HG02943 (cell line): ENCODE data around the gene ADAMTS6.

Source experiments
- ATAC-seq: cut with Tn5 transposase; IDR thresholded peaks from one replicate; pipeline ENCODE4 v1.9.1; 2021; ENCODE audit warnings: mild to moderate bottlenecking, low read depth, moderate library complexity; ENCODE audit not compliant: unreplicated experiment

Gene ADAMTS6

GRCh38 chr5:65475895-65476294, 5.8 kb downstream of the ADAMTS6 start:
- ATAC-seq = no peak

DNA sequence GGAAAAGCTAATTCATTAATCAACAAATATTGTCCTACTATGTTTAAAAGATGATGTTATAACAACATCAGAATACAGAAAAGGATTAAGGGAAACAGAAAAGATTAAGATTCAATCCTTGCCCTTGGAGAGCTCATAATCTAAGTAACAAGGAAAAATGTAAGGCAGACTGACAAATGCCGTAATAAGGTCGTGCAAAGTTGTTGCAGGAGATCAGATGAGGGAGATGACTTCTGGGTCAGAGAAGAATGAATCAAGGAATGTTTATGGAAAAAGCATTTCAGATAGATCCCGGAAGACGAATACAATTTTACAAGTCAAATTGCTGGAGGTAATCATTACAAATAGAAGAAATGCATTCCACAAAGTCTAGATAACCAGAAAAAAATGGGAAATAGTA, 6.4 kb downstream of the ADAMTS6 start:
- no peak for ATAC-seq

GRCh38 chr5:65474130-65474711, 7.5 kb downstream of the ADAMTS6 start:
- ATAC-seq = no peak

GRCh38 chr5:65468633-65469032, 13.1 kb downstream of the ADAMTS6 start:
- no peak for ATAC-seq

GRCh38 chr5:65462139-65462705, 19.5 kb downstream of the ADAMTS6 start:
- no peak for ATAC-seq

DNA sequence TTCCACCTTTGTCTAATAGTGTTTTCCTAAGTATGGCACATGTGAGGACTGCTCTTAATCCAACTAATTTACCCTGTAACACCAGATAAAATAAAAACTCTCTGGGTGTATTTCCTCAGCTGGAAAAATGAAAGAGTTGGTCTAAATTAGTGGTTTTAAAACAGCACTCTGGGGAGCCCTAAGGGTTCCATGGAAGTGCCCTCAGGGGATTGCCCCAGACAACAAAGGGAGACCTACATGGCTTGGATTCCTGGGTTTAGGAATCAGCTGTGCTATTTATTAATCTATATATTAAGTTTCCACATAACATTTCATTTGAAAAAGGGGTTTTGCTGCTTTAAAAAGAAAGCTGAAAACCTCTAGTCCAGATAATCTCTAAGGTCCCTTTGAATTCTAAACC, 20.2 kb downstream of the ADAMTS6 start:
- ATAC-seq = no peak

DNA sequence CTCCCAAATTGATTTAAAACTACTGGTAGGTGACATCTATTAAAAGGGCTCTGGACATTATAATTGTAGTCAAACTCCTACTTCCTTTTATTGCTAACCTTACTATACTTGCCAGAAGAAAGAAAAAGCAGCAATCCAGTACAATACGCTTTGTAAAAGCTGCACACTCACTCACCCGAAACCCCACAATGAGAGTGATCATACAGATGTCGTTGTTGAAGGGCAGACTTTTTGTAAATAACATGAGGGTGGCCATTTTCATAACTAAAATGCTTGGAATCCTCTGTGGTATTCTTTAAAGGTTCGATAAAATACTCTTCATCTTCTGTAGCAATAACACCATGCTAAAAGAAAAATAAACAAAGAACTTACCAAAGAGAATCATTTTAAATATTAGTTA, 21.7 kb downstream of the ADAMTS6 start:
- no peak for ATAC-seq

DNA sequence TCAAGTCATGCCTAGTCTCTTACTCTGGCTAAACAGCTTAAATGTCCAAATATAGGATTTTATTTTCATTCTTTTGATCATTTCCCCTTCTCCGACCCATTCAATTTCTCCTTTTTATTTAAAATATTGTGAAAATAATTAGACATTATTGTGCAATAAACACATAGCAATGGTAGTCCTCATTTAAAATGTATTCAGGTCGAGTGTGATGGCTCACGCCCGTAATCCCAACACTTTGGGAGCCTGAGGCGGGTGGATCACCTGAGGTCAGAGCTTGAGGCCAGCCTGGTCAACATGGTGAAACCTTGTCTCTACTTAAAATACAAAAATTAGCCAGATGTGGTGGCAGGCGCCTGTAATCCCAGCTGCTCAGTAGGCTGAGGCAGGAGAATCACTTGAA, 26.7 kb downstream of the ADAMTS6 start:
- no peak for ATAC-seq

DNA sequence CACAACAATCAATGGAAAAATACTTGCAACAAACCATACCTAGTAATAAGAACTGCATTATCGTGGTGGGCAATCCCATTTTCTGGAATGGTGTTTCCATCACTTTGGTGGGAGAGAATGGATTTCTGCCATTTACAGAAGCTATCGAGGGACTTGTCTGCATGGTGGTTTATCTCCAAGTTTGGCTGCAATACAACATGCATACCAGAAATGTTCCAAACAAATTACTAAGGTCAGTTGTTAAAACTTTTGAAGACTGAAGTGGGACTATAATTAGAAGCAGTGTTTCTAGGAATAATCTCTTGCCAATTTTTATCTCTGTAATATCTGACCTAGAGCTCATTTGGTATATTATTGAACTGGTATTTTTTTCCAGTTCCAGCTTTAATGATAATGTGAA, 30.3 kb downstream of the ADAMTS6 start:
- ATAC-seq = no peak

GRCh38 chr5:65446682-65447081, 35.0 kb downstream of the ADAMTS6 start:
- ATAC-seq = no peak

DNA sequence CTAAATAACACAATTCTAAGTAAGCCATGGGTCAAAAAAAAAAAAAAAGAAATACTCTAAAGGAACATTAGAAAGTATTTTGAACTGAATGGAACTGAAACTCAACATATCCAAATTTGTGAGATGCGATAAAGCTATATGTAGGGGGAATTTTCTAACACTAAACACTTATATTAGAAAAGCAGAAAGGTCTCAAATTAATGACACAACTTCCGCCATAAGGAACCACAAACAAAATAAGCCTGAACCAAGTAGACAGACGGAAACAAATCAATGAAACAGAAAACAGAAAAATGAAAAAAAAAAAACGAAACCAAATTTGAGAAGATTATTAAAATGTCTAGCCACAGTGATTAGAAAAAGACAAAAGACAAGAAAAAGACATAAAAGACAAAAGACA, 39.9 kb downstream of the ADAMTS6 start:
- no peak for ATAC-seq

- ATAC-seq = no peak
Measured at GRCh38 chr5:65440456-65440855, 41.3 kb downstream of the ADAMTS6 start.

DNA sequence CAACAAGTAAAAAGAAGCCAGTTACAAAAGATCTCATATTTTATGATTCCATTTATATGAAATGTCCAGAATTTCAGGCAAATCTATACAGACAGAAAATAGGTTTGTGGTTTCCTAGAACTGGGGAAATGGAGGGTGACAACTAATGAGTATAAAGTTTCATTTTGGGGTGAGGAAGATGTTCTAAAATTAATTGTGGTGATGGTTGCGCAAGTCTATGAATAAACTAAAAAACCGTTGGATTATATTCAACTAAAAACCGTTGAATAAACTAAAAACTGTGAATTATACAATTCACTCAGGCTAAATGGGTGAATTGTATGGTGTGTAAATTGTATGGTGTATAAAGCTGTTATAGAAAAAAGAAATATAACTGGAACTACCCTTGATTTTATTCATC, 47.6 kb downstream of the ADAMTS6 start:
- no peak for ATAC-seq

GRCh38 chr5:65426656-65427055, 55.1 kb downstream of the ADAMTS6 start:
- ATAC-seq = no peak

- no peak for ATAC-seq
Measured at GRCh38 chr5:65423623-65424022, 58.1 kb downstream of the ADAMTS6 start.

- ATAC-seq = no peak
Measured at GRCh38 chr5:65418661-65419060, 63.1 kb downstream of the ADAMTS6 start.

DNA sequence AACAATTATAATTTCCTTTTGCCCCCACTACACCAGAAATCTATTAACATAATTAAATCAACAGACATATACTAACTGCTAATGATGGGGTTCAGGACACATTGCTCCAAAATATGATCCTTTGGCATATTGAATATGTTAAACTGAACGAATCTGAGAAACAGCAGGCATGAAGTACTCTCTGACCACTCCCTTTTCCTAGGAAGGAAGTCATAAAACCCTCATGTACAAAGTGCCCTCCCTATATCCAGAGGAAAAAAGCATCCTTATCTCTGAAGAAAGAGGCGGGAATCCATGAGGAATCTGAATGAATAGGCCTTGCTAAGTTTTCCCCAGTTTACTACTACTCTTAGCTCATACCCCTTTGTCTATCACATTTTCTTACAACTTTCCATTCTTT, 67.9 kb downstream of the ADAMTS6 start:
- no peak for ATAC-seq

GRCh38 chr5:65412842-65413241, 68.9 kb downstream of the ADAMTS6 start:
- no peak for ATAC-seq

DNA sequence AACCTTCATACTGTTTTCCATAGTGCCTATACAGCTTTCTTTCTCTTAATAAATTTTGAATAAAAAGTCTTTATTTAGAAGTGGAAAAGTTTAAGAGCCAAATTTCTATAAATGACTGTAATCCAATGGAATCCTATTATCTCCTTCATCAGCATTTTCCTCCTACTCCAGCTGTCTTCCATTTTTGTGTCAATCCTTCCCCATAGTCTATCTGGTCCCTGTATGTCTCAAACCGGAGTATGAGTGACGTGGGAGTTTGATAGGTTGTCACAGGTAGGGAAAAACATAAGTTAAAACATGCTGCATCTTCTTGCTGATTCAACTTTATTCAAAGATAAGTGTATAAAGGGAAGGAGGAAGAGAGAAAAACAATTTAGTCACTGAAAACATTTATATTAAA, 70.4 kb downstream of the ADAMTS6 start:
- ATAC-seq = no peak

- no peak for ATAC-seq
Measured at GRCh38 chr5:65395526-65396155, 86.1 kb downstream of the ADAMTS6 start.

DNA sequence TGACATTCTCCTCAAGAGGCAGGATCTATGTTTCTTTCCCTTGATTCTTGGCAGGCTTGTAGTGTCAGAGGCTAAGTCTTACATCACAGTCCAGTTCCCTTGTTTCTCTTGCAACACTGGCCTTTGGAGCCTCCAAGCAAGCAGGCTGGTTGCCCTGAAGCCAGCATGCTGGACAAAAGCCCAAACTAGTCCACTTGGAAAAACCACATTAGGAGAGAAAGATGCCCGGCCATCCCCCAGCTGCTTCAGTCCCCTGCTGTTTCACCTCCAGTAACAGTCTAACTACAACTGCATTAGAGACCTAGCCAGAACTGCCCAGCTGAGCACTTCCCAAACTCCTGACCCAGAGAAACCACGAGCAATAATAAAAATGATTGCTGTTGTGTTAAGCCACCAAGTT, 87.6 kb downstream of the ADAMTS6 start:
- ATAC-seq = no peak

GRCh38 chr5:65391591-65391990, 90.1 kb downstream of the ADAMTS6 start:
- ATAC-seq = no peak
